Liver (tissue), 3 donors: Measurements from ENCODE around the gene NRIP1.

ENCODE experiments used
- EGR1 ChIP-seq, 2 donors: IDR thresholded peaks; 2 replicates each; pipeline ENCODE4 v1.6.1; 2016 to 2018; ENCODE audit warnings: antibody characterized with exemption in 2 of 2, low read depth in 2 of 2
- RAD21 ChIP-seq, 2 donors: IDR thresholded peaks; 2 replicates each; pipeline ENCODE4 v1.6.1; 2016; ENCODE audit warnings: antibody characterized with exemption in 2 of 2, mild to moderate bottlenecking in 2 of 2
- TAF1 ChIP-seq: conservative IDR thresholded peaks from 2 replicates; pipeline ENCODE4 v1.6.1; 2016; ENCODE audit warnings: antibody characterized with exemption, mild to moderate bottlenecking
- TF ChIP-seq, protein P1 (sequence below): fragments of 150-350 bp; IDR thresholded peaks from 2 replicates; pipeline ENCODE4 v1.5.1; 2017; ENCODE audit warnings: improper control_type of control experiment, low read depth, low read length; ENCODE audit not compliant: missing input control
- TF ChIP-seq, protein P2 (sequence below): IDR thresholded peaks from 2 replicates; pipeline ENCODE4 v1.6.1; 2016; ENCODE audit warnings: antibody characterized with exemption
- TF ChIP-seq, protein P3 (sequence below): IDR thresholded peaks from 2 replicates; pipeline ENCODE4 v1.6.1; 2016; ENCODE audit warnings: antibody characterized with exemption
- donor health status: healthy.
- donor health status: healthy.

DNA sequence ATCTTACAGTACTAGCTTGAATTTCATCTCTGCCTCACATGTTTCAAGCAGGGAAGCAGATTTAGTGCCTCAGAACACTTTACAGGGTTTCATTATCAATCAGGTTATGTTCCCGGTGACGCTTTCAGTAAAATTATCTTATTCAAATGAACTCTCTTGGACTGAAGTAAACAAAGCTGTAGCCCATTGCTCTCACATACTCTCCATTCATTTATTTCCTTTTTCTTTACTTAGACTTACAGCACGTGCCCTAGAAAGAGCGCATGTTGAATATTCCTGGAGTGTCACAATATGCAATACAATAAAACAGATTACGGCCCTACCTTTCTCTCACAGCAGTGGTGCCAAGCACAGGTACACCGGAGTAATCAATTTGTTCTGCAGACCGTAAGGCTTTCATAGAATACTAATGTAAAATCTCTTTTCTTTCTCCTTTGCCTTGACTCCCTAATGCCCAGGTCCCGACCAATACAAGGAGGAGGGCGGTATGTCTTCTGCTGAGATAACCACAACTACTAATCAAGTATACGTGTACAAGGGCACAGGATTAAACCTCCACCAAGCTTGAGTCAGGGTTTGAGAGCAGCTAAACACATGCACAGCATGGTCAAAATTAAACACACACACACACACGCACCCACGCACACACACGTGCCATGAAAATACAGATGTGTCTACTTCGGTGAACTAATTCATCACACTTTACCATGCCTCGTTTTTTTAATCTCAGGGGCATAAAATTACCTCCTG is 62.8 kb downstream of the NRIP1 start:
- TF ChIP-seq TAF1 (no peak), RAD21 (IDR thresholded peaks at IDR 0.05) (no peak), EGR1 (IDR thresholded peaks at IDR 0.05; ENCODE audit: low read depth in 2 of 2) (no peak)
- TF ChIP-seq, protein P1, sequence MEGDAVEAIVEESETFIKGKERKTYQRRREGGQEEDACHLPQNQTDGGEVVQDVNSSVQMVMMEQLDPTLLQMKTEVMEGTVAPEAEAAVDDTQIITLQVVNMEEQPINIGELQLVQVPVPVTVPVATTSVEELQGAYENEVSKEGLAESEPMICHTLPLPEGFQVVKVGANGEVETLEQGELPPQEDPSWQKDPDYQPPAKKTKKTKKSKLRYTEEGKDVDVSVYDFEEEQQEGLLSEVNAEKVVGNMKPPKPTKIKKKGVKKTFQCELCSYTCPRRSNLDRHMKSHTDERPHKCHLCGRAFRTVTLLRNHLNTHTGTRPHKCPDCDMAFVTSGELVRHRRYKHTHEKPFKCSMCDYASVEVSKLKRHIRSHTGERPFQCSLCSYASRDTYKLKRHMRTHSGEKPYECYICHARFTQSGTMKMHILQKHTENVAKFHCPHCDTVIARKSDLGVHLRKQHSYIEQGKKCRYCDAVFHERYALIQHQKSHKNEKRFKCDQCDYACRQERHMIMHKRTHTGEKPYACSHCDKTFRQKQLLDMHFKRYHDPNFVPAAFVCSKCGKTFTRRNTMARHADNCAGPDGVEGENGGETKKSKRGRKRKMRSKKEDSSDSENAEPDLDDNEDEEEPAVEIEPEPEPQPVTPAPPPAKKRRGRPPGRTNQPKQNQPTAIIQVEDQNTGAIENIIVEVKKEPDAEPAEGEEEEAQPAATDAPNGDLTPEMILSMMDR, result no peak
- TF ChIP-seq, protein P2, sequence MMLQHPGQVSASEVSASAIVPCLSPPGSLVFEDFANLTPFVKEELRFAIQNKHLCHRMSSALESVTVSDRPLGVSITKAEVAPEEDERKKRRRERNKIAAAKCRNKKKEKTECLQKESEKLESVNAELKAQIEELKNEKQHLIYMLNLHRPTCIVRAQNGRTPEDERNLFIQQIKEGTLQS, result no peak
- TF ChIP-seq, protein P3, sequence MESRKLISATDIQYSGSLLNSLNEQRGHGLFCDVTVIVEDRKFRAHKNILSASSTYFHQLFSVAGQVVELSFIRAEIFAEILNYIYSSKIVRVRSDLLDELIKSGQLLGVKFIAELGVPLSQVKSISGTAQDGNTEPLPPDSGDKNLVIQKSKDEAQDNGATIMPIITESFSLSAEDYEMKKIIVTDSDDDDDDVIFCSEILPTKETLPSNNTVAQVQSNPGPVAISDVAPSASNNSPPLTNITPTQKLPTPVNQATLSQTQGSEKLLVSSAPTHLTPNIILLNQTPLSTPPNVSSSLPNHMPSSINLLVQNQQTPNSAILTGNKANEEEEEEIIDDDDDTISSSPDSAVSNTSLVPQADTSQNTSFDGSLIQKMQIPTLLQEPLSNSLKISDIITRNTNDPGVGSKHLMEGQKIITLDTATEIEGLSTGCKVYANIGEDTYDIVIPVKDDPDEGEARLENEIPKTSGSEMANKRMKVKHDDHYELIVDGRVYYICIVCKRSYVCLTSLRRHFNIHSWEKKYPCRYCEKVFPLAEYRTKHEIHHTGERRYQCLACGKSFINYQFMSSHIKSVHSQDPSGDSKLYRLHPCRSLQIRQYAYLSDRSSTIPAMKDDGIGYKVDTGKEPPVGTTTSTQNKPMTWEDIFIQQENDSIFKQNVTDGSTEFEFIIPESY, result no peak
